K562 (cell line): Measurements from ENCODE around the gene ADAMTS14. TPM values are rescaled to one million over a fixed set of nuclear protein-coding genes. Genes with fewer than 3 reads are reported as not detected.

Experiments
- polyA plus RNA-seq, 8 experiments: library from polyadenylated mRNA; depleted of rRNA in 4 of 8; stranded (reverse) in 5 of 8; unstranded in 3 of 8; fragments of >200 nt; fragmentation: Nextera tagmentation in 2 of 8; fragmentation: Illumina TruSeq in 1 of 8; extraction: Ambion mirVana in 2 of 8; extraction: Trizol in 1 of 8; gene quantifications; 2 replicates each; pipeline versions ENCODE4 v1.2.1 to v1.2.3, GENCODE V29; 2011 to 2014; ENCODE audit warnings: inconsistent platforms in 1 of 8, missing spikeins in 1 of 8
- total RNA-seq, 7 experiments: library from RNA; depleted of rRNA in 6 of 7; stranded (reverse); fragments of >200 nt in 6 of 7; fragmentation: Illumina TruSeq in 2 of 7; extraction: Trizol in 2 of 7; gene quantifications; 2 replicates each; pipeline versions ENCODE4 v1.2.1 to v1.2.3, GENCODE V29; 2011 to 2021; ENCODE audit warnings: low replicate concordance in 1 of 7
- TF ChIP-seq, protein P1 (sequence below), 2 experiments: fragments of 450-650 bp; formaldehyde crosslinking in 1 of 2; IDR thresholded peaks; 2 replicates each; pipeline versions ENCODE4 v1.4.0 to v1.6.1; 2014 to 2020; ENCODE audit warnings: mild to moderate bottlenecking in 2 of 2, borderline replicate concordance in 1 of 2, low read depth in 1 of 2

The ADAMTS14 gene
- total and polyA plus RNA-seq, 9 of the 15 experiments (the other 6 are each of a cell fraction or from before 2014, with no cell fraction given) = 0.04 to 37.4 (median 15.9) TPM

DNA sequence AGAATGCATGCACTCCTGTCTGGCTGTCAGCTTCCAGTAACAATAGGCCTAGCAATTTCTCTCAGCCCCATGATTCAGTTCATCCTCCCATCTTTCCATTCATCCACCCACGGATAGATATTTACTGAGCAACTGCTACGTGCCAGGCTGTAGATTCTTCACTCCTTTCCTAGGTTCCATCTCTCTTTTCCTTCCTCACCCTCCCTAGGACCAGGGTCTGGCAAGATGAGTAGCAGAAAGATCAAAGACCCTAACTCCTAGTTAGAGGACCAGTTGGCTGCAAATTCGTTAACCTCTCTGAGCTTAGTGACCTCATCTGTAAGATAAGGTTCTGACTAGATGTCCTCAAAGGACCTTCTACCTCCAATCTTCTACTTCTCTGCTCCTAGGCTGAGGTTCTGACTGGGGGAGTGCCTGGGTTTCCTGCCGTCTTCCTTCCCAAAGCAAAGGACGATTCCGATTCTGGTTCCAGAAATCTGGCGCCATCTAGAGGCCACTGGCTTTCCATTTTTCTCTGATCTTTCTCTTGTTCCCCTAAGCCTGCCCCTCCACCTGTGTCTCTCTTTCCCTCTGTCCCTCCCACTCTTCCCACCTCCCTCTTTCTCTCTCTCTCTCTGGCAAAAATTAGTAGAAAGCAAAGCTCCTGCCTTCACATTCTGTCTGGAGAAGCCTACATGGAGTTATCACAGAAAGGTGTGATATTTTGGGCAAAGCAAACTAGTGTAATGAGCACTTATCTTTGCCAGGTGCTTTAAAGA is 86.6 kb downstream of the ADAMTS14 start (continued):
- TF ChIP-seq, protein P1, sequence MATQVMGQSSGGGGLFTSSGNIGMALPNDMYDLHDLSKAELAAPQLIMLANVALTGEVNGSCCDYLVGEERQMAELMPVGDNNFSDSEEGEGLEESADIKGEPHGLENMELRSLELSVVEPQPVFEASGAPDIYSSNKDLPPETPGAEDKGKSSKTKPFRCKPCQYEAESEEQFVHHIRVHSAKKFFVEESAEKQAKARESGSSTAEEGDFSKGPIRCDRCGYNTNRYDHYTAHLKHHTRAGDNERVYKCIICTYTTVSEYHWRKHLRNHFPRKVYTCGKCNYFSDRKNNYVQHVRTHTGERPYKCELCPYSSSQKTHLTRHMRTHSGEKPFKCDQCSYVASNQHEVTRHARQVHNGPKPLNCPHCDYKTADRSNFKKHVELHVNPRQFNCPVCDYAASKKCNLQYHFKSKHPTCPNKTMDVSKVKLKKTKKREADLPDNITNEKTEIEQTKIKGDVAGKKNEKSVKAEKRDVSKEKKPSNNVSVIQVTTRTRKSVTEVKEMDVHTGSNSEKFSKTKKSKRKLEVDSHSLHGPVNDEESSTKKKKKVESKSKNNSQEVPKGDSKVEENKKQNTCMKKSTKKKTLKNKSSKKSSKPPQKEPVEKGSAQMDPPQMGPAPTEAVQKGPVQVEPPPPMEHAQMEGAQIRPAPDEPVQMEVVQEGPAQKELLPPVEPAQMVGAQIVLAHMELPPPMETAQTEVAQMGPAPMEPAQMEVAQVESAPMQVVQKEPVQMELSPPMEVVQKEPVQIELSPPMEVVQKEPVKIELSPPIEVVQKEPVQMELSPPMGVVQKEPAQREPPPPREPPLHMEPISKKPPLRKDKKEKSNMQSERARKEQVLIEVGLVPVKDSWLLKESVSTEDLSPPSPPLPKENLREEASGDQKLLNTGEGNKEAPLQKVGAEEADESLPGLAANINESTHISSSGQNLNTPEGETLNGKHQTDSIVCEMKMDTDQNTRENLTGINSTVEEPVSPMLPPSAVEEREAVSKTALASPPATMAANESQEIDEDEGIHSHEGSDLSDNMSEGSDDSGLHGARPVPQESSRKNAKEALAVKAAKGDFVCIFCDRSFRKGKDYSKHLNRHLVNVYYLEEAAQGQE (IDR thresholded peaks at IDR 0.05; ENCODE audit: borderline replicate concordance) = peak; percentile 66; the same call in 1 of the 2 replicates
- TF ChIP-seq, protein P1 (CRISPR knock-in tag; IDR thresholded peaks at IDR 0.05; ENCODE audit: low read depth) = no peak
